T-helper 17 cell (primary cell): Measurements from ENCODE around the gene DGCR2. TPM values are rescaled to one million over a fixed set of nuclear protein-coding genes. Genes with fewer than 3 reads are reported as not detected.

Source experiments
- ATAC-seq: fragments of 150-1000 bp; cut with Tn5 transposase; 2 replicates; pipeline ENCODE4 v1.10.0; 2021; ENCODE audit warnings: mild to moderate bottlenecking, moderate library complexity
- DNase-seq, 3 donors: peaks; one replicate each; pipeline versions ENCODE4 v3.0.0 to v3.0.0-alpha.2; 2020 to 2021
- H3K9me3 ChIP-seq: one replicate; pipeline ENCODE4 v1.7.0; 2013; ENCODE audit warnings: low read length, mild to moderate bottlenecking; ENCODE audit not compliant: control insufficient read depth, poor library complexity, severe bottlenecking
- H3K27ac Mint-ChIP-seq: one replicate; pipeline ENCODE4 v1.8.0; 2022; ENCODE audit warnings: mild to moderate bottlenecking, moderate library complexity, mixed read lengths
- H3K27me3 Mint-ChIP-seq: one replicate; pipeline ENCODE4 v1.8.0; 2022; ENCODE audit warnings: mixed read lengths
- H3K36me3 Mint-ChIP-seq: one replicate; pipeline ENCODE4 v1.8.0; 2022; ENCODE audit warnings: low read depth, mixed read lengths
- H3K4me1 Mint-ChIP-seq: one replicate; pipeline ENCODE4 v1.8.0; 2022; ENCODE audit warnings: mild to moderate bottlenecking, mixed read lengths
- H3K4me3 Mint-ChIP-seq: one replicate; pipeline ENCODE4 v1.8.0; 2022; ENCODE audit warnings: mild to moderate bottlenecking, moderate library complexity, mixed read lengths
- total RNA-seq, 4 donors: library from RNA in 2 of 4; stranded (reverse) in 2 of 4; gene quantifications; one replicate each; pipeline ENCODE4 v1.2.3 and lab custom pipeline; 2022 to 2026

The DGCR2 gene
- total RNA-seq, 2 donors from 2014 or later, result 37.7 TPM

DNA sequence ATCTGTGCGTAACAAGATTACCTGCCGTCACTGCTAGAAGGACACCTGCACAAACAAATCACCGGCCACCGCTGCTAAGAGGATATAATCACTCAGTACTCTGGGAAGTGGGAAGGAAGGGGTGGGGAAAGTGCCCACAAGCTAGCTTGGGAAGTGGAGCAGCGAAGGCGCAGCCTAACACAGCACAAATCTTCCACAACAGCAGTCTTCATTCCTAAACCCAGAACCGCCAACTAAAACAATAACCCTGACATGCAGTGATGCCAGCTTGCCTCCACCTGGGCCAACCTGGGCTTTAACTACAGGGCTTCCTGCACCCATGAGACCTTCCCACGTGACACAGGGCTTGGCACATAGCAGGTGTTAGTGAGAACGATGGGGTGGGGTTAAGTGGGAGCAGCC is 5.1 kb downstream of the DGCR2 start:
- H3K27ac Mint-ChIP-seq, result peak overlapping the region; percentile 87
- H3K4me1 Mint-ChIP-seq, result peaks cover 61% of the 10 kb centered on the region
- peak overlapping the region; percentile 19 for H3K4me3 Mint-ChIP-seq
- no peaks in the 10 kb centered on the region for H3K27me3 Mint-ChIP-seq
- no peak for ATAC-seq
- DNase-seq, result no peak
- no peaks in the 10 kb centered on the region for H3K36me3 Mint-ChIP-seq
- H3K9me3 ChIP-seq, result no peaks in the 10 kb centered on the region

DNA sequence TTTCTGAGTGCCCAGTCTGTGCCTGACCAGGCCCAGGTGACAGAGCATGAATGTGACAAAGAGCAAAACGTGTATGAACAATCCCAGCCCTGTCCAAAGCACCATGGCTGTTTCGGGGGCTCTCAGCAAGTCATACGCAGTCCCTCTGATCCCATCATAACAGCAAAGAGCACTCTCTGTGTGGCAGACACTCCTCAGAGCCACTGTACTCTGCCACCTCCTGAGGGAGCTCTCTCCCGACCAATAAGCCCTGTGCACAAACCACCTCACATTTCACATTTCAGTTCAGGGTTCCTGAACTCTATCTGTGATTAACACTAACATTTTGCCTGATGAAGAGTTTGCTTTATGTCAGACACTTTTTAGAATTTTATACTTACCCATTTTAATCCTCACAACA is 6.6 kb downstream of the DGCR2 start:
- Mint-ChIP-seq H3K4me3 (no peak overlapping the region), H3K4me1 (peaks cover 67% of the 10 kb centered on the region), H3K36me3 (no peaks in the 10 kb centered on the region), H3K27me3 (no peaks in the 10 kb centered on the region), H3K27ac (peak overlapping the region; percentile 87)
- H3K9me3 ChIP-seq, result no peaks in the 10 kb centered on the region
- DNase-seq, result no peak
- no peak for ATAC-seq

- H3K27me3 Mint-ChIP-seq, result no peaks in the 10 kb centered on the region
- no peaks in the 10 kb centered on the region for H3K36me3 Mint-ChIP-seq
- no peaks in the 10 kb centered on the region for H3K9me3 ChIP-seq
- H3K4me3 Mint-ChIP-seq, result no peak overlapping the region
- H3K4me1 Mint-ChIP-seq, result peaks cover 66% of the 10 kb centered on the region
- ATAC-seq (no peak), DNase-seq (no peak)
- peak overlapping the region; percentile 87 for H3K27ac Mint-ChIP-seq
Measured at GRCh38 chr22:19114984-19115552, 7.1 kb downstream of the DGCR2 start.

DNA sequence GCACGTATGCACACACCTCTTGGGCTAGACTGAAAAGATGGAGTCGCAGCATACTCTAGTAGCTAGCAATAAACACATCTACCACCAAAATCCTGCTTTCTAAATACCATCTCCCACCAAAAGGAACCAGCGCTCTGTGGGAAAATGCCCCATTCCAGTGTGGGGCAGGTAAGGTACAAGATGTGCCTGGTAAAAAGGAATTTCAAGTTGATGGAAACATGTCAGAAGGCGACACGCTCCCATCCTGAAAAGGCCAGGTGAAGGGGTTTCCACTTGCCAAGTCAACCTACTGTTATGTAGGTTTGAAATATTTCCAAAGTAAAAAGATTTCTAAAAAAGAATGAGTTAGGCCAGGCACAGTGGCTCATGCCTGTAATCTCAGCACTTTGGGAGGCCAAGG is 8.8 kb downstream of the DGCR2 start:
- Mint-ChIP-seq H3K4me1 (peaks cover 71% of the 10 kb centered on the region), H3K27me3 (no peaks in the 10 kb centered on the region), H3K36me3 (no peaks in the 10 kb centered on the region), H3K4me3 (no peak overlapping the region), H3K27ac (no peak overlapping the region)
- DNase-seq (no peak), ATAC-seq (no peak)
- H3K9me3 ChIP-seq, result no peaks in the 10 kb centered on the region

- H3K36me3 Mint-ChIP-seq, result no peaks in the 10 kb centered on the region
- H3K4me3 Mint-ChIP-seq, result peak overlapping the region; percentile 52
- peak overlapping the region; percentile 98 for H3K27ac Mint-ChIP-seq
- DNase-seq (no peak), ATAC-seq (no peak)
- H3K4me1 Mint-ChIP-seq, result peaks cover 68% of the 10 kb centered on the region
- H3K27me3 Mint-ChIP-seq, result no peaks in the 10 kb centered on the region
- no peaks in the 10 kb centered on the region for H3K9me3 ChIP-seq
Measured at GRCh38 chr22:19111584-19111983, 10.6 kb downstream of the DGCR2 start.

- no peaks in the 10 kb centered on the region for H3K9me3 ChIP-seq
- Mint-ChIP-seq H3K27ac (peak overlapping the region; percentile 98), H3K36me3 (no peaks in the 10 kb centered on the region), H3K27me3 (no peaks in the 10 kb centered on the region), H3K4me3 (peak overlapping the region; percentile 52), H3K4me1 (peaks cover 66% of the 10 kb centered on the region)
- DNase-seq, result no peak
- no peak for ATAC-seq
Measured at GRCh38 chr22:19111140-19111539, 11.1 kb downstream of the DGCR2 start.

- Mint-ChIP-seq H3K4me1 (peaks cover 64% of the 10 kb centered on the region), H3K4me3 (peak overlapping the region; percentile 52), H3K36me3 (no peaks in the 10 kb centered on the region), H3K27me3 (no peaks in the 10 kb centered on the region), H3K27ac (peak overlapping the region; percentile 98)
- no peak for ATAC-seq
- no peak for DNase-seq
- H3K9me3 ChIP-seq, result no peaks in the 10 kb centered on the region
Measured at GRCh38 chr22:19110646-19111045, 11.6 kb downstream of the DGCR2 start.

- H3K27me3 Mint-ChIP-seq, result no peaks in the 10 kb centered on the region
- peak overlapping the region; percentile 98 for H3K27ac Mint-ChIP-seq
- no peaks in the 10 kb centered on the region for H3K36me3 Mint-ChIP-seq
- peak; percentile 18 for ATAC-seq
- H3K4me1 Mint-ChIP-seq, result peaks cover 60% of the 10 kb centered on the region
- H3K9me3 ChIP-seq, result no peaks in the 10 kb centered on the region
- no peak for DNase-seq
- peak overlapping the region; percentile 93 for H3K4me3 Mint-ChIP-seq
Measured at GRCh38 chr22:19110064-19110458, 12.2 kb downstream of the DGCR2 start.

- Mint-ChIP-seq H3K27me3 (no peaks in the 10 kb centered on the region), H3K4me1 (peaks cover 54% of the 10 kb centered on the region), H3K4me3 (peak overlapping the region; percentile 93), H3K36me3 (no peaks in the 10 kb centered on the region), H3K27ac (peak overlapping the region; percentile 98)
- ATAC-seq (peak; percentile 89), DNase-seq (peak in 1 of 3 donors; percentile 21)
- H3K9me3 ChIP-seq, result no peaks in the 10 kb centered on the region
Measured at GRCh38 chr22:19109198-19110063, 12.8 kb downstream of the DGCR2 start.

DNA sequence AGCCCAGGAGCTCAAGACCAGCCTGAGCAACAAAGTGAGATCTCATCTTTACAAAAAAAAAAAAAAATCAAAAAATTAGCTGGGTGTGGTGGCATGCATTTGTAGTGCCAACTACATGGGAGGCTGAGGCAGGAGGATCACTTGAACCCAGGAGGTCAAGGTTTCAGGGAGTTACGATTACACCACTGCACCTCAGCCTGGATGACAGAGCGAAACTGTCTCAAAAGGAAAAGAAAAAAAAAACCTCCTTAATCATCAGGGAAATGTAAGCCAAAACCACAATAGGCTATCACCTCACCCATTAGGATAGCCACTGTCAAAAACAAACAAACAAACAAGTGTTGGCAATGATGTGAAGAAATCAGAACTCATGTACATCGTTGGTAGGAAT is 13.4 kb downstream of the DGCR2 start:
- Mint-ChIP-seq H3K36me3 (no peaks in the 10 kb centered on the region), H3K27me3 (no peaks in the 10 kb centered on the region), H3K4me1 (peaks cover 54% of the 10 kb centered on the region), H3K27ac (peak overlapping the region; percentile 98), H3K4me3 (peak overlapping the region; percentile 93)
- no peak for ATAC-seq
- H3K9me3 ChIP-seq, result no peaks in the 10 kb centered on the region
- no peak for DNase-seq

DNA sequence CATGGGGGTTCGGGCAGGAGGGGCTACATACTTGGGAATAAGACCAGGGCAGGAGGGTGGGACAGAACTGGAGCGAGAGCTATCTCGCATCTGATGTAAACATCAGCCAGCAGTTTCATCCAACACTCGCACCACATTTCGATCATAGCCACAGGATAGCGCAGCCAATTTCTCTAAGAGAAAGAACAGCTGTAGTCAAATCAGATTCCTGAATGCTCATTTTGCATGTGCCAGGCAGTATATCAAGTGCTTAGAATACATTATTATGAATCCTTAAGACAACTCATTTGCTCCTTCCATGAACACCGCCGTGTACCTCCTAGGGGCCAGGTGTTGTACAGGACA is 14.5 kb downstream of the DGCR2 start:
- Mint-ChIP-seq H3K27me3 (no peaks in the 10 kb centered on the region), H3K36me3 (no peaks in the 10 kb centered on the region), H3K27ac (peak overlapping the region; percentile 98), H3K4me1 (peaks cover 54% of the 10 kb centered on the region), H3K4me3 (no peak overlapping the region)
- ATAC-seq, result no peak
- no peak for DNase-seq
- no peaks in the 10 kb centered on the region for H3K9me3 ChIP-seq

DNA sequence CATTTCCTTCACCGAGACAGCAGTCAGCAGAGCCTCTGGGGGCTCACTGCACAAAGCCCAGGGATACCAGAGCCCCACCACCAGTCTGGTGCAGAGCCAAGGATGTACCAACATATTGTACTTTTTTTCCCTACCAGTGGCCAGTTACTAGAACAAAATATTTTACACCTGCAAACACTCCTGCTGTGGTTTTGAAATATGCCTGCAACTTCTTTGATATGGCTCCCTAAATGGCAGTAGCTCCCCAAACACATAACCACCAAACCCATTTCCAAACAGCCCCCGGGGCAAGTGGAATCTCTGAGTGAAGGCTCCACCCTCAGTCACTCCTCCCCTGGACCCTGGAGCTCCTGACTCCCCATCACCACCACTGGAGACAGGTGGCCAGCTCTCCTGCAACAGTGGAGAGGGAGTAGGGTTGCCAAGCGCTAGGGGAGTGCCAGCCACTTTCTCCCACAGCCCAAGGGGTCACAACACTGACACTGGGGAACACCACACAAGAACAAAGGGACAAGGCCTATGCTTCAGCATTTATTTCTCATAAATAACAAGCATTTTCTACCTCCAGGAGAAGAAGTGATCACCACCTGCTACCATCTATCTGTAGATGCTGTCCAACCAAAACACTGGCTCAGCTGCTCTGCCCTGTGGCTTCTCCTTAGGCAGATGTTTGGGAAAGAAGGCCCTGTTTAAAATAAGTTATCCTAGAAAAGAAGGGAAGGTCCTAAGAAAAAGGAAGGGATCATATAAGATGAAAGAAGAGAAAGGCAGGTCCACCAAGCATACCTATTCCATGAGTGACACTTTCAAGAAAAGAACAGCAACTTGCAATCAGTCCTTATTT is 15.1 kb downstream of the DGCR2 start:
- no peaks in the 10 kb centered on the region for H3K27me3 Mint-ChIP-seq
- no peaks in the 10 kb centered on the region for H3K36me3 Mint-ChIP-seq
- peak overlapping the region; percentile 98 for H3K27ac Mint-ChIP-seq
- H3K4me3 Mint-ChIP-seq, result peak overlapping the region; percentile 53
- no peak for DNase-seq
- no peaks in the 10 kb centered on the region for H3K9me3 ChIP-seq
- peaks cover 53% of the 10 kb centered on the region for H3K4me1 Mint-ChIP-seq
- ATAC-seq, result no peak
